ENCODE measurements around the gene SCYGR3.

DNA sequence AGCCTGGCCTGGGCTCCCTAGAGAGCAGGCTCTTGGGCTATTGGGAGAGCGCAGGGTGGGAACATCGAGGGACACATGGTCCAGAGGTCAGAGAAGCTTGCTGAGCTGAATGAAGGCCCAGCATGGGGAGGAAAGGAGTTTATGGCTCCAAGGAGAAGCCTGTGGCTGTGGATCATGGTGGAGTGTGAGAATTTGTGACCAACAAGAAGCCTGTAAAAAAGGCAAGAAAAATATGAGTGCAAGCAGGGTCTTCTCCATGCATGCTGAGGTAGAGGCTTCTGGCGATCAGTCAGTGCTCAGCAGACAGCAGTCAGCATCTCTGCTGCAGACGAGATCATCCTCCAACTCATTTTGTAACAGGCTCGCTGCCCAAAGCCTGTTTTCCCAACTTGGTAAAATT lies 1.3 kb upstream of the SCYGR3 start:
- TF ChIP-seq POLR2A (IDR thresholded peaks at IDR 0.05) (no peak), EP300 (IDR thresholded peaks at IDR 0.05) (no peak)
- TF ChIP-seq, protein P1, sequence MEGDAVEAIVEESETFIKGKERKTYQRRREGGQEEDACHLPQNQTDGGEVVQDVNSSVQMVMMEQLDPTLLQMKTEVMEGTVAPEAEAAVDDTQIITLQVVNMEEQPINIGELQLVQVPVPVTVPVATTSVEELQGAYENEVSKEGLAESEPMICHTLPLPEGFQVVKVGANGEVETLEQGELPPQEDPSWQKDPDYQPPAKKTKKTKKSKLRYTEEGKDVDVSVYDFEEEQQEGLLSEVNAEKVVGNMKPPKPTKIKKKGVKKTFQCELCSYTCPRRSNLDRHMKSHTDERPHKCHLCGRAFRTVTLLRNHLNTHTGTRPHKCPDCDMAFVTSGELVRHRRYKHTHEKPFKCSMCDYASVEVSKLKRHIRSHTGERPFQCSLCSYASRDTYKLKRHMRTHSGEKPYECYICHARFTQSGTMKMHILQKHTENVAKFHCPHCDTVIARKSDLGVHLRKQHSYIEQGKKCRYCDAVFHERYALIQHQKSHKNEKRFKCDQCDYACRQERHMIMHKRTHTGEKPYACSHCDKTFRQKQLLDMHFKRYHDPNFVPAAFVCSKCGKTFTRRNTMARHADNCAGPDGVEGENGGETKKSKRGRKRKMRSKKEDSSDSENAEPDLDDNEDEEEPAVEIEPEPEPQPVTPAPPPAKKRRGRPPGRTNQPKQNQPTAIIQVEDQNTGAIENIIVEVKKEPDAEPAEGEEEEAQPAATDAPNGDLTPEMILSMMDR (IDR thresholded peaks at IDR 0.05), result no peak

Measured in sigmoid colon (tissue), 4 donors.